G401.6 (cell line): ENCODE results near the gene CUL4A.
"Not testable (repeated sequence)": the region's sequence is repeated elsewhere in the genome, so short reads cannot be mapped to it uniquely, and the experiment has no call there.

Experiments used
- FAIRE-seq: peaks from 2 replicates; lab custom pipeline; 2012; peaks lifted over from hg19 to GRCh38; lab: Jason Lieb, UNC

CUL4A gene

GRCh38 chr13:113209336-113209758, at the start of gene CUL4A:
Gene CUL4A (plus strand): TSS chr13:113209613. CDS start chr13:113209628, 15 bp downstream.
- no peak for FAIRE-seq

GRCh38 chr13:113159701-113160100, 49.7 kb upstream of the CUL4A start:
- no peak for FAIRE-seq

- no peak for FAIRE-seq
Measured at GRCh38 chr13:113160983-113161382, 48.4 kb upstream of the CUL4A start.

- no peak for FAIRE-seq
Measured at GRCh38 chr13:113161433-113161832, 48.0 kb upstream of the CUL4A start.

- not testable (repeated sequence) for FAIRE-seq
Measured at GRCh38 chr13:113161975-113162374, 47.4 kb upstream of the CUL4A start.

- FAIRE-seq = no peak
Measured at GRCh38 chr13:113162783-113163685, 46.4 kb upstream of the CUL4A start.

GRCh38 chr13:113164492-113164891, 44.9 kb upstream of the CUL4A start:
- no peak for FAIRE-seq

- FAIRE-seq = no peak
Measured at GRCh38 chr13:113166266-113166665, 43.1 kb upstream of the CUL4A start.

- no peak for FAIRE-seq
Measured at GRCh38 chr13:113166681-113167080, 42.7 kb upstream of the CUL4A start.

- no peak for FAIRE-seq
Measured at GRCh38 chr13:113167155-113167554, 42.3 kb upstream of the CUL4A start.

GRCh38 chr13:113167575-113167974, 41.8 kb upstream of the CUL4A start:
- no peak for FAIRE-seq

- no peak for FAIRE-seq
Measured at GRCh38 chr13:113168211-113168610, 41.2 kb upstream of the CUL4A start.

- FAIRE-seq = no peak
Measured at GRCh38 chr13:113169277-113170272, 39.8 kb upstream of the CUL4A start.

- FAIRE-seq = no peak
Measured at GRCh38 chr13:113170511-113170910, 38.9 kb upstream of the CUL4A start.

GRCh38 chr13:113171250-113172125, 37.9 kb upstream of the CUL4A start:
- no peak for FAIRE-seq

- FAIRE-seq = no peak
Measured at GRCh38 chr13:113172419-113172926, 36.9 kb upstream of the CUL4A start.

- no peak for FAIRE-seq
Measured at GRCh38 chr13:113176280-113176679, 33.1 kb upstream of the CUL4A start.

- FAIRE-seq = no peak
Measured at GRCh38 chr13:113176822-113177221, 32.6 kb upstream of the CUL4A start.

GRCh38 chr13:113178070-113178895, 31.1 kb upstream of the CUL4A start:
- FAIRE-seq = no peak

- FAIRE-seq = no peak
Measured at GRCh38 chr13:113178896-113179167, 30.6 kb upstream of the CUL4A start.
